Right lobe of liver (tissue), 6 donors: ENCODE results near the gene CRYAB. TPM values are rescaled to one million over a fixed set of nuclear protein-coding genes. Genes with fewer than 3 reads are reported as not detected.

Source experiments
- ATAC-seq, 4 donors: fragments of 200-7000 bp; cut with Tn5 transposase; one replicate each; pipeline ENCODE4 v1.9.1; 2020; ENCODE audit warnings: mild to moderate bottlenecking in 4 of 4, moderate library complexity in 4 of 4
- DNase-seq, 3 donors: peaks; one replicate each; pipeline ENCODE4 v3.0.0-alpha.2; 2020
- H3K27ac ChIP-seq, 3 donors: fragments of 200-600 bp; one replicate each; pipeline ENCODE4 v1.8.0; 2022
- H3K27me3 ChIP-seq, 2 donors: fragments of 200-600 bp; one replicate each; pipeline ENCODE4 v1.8.0; 2022
- H3K36me3 ChIP-seq, 4 donors: fragments of 200-600 bp; sonication (generic) in 1 of 4; one replicate each; pipeline versions ENCODE4 v1.5.1 to v1.8.0; 2017 to 2022; ENCODE audit warnings: control low read depth in 1 of 4
- H3K4me1 ChIP-seq, 4 donors: fragments of 200-600 bp; sonication (generic) in 1 of 4; one replicate each; pipeline versions ENCODE4 v1.5.1 to v1.8.0; 2017 to 2022; ENCODE audit warnings: control low read depth in 1 of 4
- H3K4me3 ChIP-seq, 3 donors: fragments of 200-600 bp; one replicate each; pipeline ENCODE4 v1.8.0; 2022
- H3K9me3 ChIP-seq, 4 donors: fragments of 200-600 bp; sonication (generic) in 1 of 4; one replicate each; pipeline versions ENCODE4 v1.5.1 to v1.8.0; 2017 to 2022; ENCODE audit warnings: control low read depth in 1 of 4
- POLR2A ChIP-seq: fragments of 450-650 bp; IDR thresholded peaks from one replicate; pipeline ENCODE4 v1.6.1; 2017; ENCODE audit warnings: antibody characterized with exemption, mild to moderate bottlenecking
- WGBS: methylation state at CpG from one replicate; pipeline ENCODE4 v1.1.6; 2018; ENCODE audit warnings: low coverage, low lambda C conversion rate; ENCODE audit not compliant: insufficient coverage; ENCODE audit errors: missing lambda C conversion rate; 5-methylcytosine and 5-hydroxymethylcytosine counted together
- intact Hi-C, 2 donors: fragments of 100-400 bp; cut with DNase I; formaldehyde crosslinking; loops; one replicate each; pipeline versions ENCODE4 v1.11.2 to v1.14.1; 2022
- total RNA-seq, 6 experiments: library from RNA; depleted of rRNA in 2 of 6; stranded (reverse); fragments of >200 nt in 2 of 6; fragmentation: NEBNext Ultra II Directional in 3 of 6; extraction: Animal tissue kit (Norgen Biotek cat#: 25700) in 3 of 6; gene quantifications; one replicate each; pipeline versions ENCODE4 v1.1.0 to v1.2.4, GENCODE V29; 2016 to 2023
- TF ChIP-seq, protein P1 (sequence below), 4 donors: fragments of 200-600 bp in 3 of 4; fragments of 450-650 bp in 1 of 4; IDR thresholded peaks; one replicate each; pipeline versions ENCODE4 v1.5.1 to v1.8.0; 2016 to 2022; ENCODE audit warnings: antibody characterized with exemption in 4 of 4, mild to moderate bottlenecking in 2 of 4
- donor health status: DM: no; HTN: yes; CAD: no.
- donor health status: DM: no; HTN: no; CAD: no.
- donor health status: DM: no; HTN: no; CAD: no.
- donor health status: DM: no; HTN: yes; CAD: no.
- donor health status: DM: no; HTN: yes; CAD: no.

CRYAB gene
- total RNA-seq, 6 experiments from 2014 or later: 3.6 to 10.5 (median 6.7) TPM

DNA sequence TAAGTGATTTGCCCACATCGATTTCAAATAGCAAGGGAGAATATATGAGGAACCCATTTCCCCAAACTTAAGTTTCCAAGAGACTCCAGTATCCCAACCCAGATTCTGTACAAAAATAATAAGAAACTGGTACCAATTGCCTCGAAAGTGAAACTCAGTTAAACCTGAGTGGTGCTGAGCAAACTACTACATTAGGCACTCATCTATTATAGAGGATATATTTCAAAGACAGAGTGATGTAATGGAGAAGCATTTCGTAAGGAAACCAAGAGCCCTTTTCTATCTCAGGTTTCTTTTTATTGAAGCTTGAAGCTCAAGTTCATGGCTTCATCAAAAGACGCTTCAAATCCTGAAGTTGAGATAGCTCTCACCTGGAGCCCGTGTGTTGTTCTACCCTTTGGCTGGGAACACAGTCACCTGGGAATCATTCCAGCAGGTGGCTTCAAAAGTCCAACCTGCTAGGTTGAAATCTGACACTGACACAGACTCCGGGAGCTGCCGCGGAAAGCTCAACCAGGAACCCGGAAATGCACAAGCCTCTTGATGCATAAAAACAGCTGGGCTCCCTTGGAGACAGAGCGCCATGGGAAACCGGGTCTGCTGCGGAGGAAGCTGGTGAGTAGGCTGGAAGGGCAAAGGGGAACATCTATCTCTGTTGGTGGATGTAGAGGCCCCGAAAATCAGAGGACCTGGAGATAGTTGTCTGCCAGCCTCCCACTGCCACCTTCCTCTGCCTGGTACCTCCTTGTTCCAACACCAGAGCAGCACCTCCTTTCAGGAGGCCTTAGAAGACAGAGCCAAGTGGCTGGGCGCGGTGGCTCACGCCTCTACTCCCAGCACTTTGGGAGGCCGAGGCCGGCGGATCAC is 7.1 kb upstream of the CRYAB start, which contains the start of gene C11orf52:
C11orf52 (plus strand) TSS at position 524 of the 867 bp plus-strand sequence; CDS start at position 584, 60 bp downstream.
- no peaks in the 10 kb centered on the region for H3K36me3 ChIP-seq
- H3K9me3 ChIP-seq: no peaks in the 10 kb centered on the region
- H3K4me3 ChIP-seq: peak within 1 kb of the TSS; percentile 30 to 58 (median 50)
- ATAC-seq (peak; percentile 86 to 94 (median 92)), DNase-seq (peak; percentile 76 to 92 (median 82))
- peak; percentile 61 for TF ChIP-seq POLR2A
- TF ChIP-seq, protein P1, sequence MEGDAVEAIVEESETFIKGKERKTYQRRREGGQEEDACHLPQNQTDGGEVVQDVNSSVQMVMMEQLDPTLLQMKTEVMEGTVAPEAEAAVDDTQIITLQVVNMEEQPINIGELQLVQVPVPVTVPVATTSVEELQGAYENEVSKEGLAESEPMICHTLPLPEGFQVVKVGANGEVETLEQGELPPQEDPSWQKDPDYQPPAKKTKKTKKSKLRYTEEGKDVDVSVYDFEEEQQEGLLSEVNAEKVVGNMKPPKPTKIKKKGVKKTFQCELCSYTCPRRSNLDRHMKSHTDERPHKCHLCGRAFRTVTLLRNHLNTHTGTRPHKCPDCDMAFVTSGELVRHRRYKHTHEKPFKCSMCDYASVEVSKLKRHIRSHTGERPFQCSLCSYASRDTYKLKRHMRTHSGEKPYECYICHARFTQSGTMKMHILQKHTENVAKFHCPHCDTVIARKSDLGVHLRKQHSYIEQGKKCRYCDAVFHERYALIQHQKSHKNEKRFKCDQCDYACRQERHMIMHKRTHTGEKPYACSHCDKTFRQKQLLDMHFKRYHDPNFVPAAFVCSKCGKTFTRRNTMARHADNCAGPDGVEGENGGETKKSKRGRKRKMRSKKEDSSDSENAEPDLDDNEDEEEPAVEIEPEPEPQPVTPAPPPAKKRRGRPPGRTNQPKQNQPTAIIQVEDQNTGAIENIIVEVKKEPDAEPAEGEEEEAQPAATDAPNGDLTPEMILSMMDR (IDR thresholded peaks at IDR 0.05): peak in 1 of 4 donors; percentile 14
- WGBS: 29% methylated on average over 19 of the region's 19 CpGs
- H3K4me1 ChIP-seq: peaks cover 0 to 31% (median 5%) of the 10 kb centered on the region in 4 donors
- H3K27ac ChIP-seq: peak within 1 kb of the TSS; percentile 61 to 89 (median 75)
- intact Hi-C loops: no loop called here
- no peaks in the 10 kb centered on the region for H3K27me3 ChIP-seq

DNA sequence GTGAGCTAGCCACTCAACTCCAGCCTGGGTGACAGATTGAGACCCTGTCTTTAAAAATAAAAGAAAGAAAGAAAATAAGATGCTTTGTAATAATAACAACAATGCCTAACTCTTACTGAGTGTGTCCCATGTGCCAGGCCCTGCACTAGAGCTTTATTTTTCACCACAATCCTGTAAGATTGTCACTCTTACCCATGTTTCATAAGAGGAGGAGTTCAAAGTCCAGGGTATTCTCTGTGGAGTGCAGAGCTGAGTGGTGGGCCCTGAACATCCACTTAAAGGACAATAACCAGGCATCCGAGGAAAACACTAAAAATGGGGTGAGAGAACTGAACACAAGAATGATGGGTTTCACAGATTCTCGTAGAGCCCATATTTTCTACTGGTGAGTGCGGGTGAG is 6.2 kb upstream of the CRYAB start:
- no peak for ATAC-seq
- Histone ChIP-seq H3K9me3 (no peaks in the 10 kb centered on the region), H3K36me3 (no peaks in the 10 kb centered on the region), H3K27ac (peak overlapping the region in 2 of 3 donors; percentile 61 to 89), H3K4me3 (no peak overlapping the region), H3K27me3 (no peaks in the 10 kb centered on the region), H3K4me1 (peaks cover 0 to 23% (median 3%) of the 10 kb centered on the region in 4 donors)
- no peak for DNase-seq
- 82% methylated on average over 3 of the region's 3 CpGs for WGBS
- TF ChIP-seq, protein P1 (IDR thresholded peaks at IDR 0.05): no peak
- no peak for TF ChIP-seq POLR2A
- intact Hi-C loops: no loop called here

DNA sequence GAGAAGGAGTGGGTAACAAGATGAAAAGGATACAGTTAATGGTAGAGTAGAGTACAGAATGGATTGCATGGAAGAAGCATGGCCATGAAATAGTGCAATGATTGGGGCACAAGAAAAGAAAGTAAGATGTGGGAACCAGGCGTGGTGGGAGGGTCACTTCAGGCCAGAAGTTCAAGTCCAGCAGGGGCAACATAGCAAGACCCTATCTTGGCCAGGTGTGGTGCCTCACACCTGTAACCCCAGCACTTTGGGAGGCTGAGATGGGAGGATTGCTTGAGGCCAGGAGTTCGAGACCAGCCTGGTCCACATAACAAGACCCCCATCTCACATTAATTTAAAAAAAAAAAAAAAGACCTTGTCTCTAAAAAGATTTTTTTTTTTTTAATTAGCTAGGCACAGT is 5.7 kb upstream of the CRYAB start:
- Histone ChIP-seq H3K4me1 (peaks cover 0 to 18% (median 2%) of the 10 kb centered on the region in 4 donors), H3K36me3 (no peaks in the 10 kb centered on the region), H3K27ac (peak overlapping the region in 2 of 3 donors; percentile 61 to 89), H3K27me3 (no peaks in the 10 kb centered on the region), H3K9me3 (no peaks in the 10 kb centered on the region), H3K4me3 (no peak overlapping the region)
- TF ChIP-seq POLR2A: no peak
- TF ChIP-seq, protein P1 (IDR thresholded peaks at IDR 0.05): no peak
- ATAC-seq (no peak), DNase-seq (no peak)
- 93% methylated on average over 2 of the region's 2 CpGs for whole genome bisulfite sequencing
- intact Hi-C loops: no loop called here

DNA sequence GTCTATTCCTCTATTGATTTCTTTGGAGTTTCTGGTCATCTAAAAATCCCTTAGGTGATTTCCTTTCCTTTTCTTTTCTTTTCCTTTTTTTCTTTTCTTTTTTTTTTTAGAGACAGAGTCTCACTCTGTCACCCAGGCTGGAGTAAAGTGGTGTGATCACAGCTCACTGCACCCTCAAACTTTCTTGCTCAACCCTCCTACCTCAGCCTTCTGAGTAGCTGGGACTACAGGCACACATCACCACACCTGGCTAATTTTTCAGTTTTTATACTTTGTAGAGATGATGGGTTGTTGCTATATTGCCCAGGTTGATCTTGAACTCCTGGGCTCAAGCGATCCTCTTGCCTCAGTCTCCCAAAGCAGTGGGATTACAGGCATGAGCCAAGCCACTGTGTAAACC is 5.2 kb upstream of the CRYAB start:
- Histone ChIP-seq H3K9me3 (no peaks in the 10 kb centered on the region), H3K36me3 (no peaks in the 10 kb centered on the region), H3K4me1 (peaks cover 0 to 16% (median 2%) of the 10 kb centered on the region in 4 donors), H3K27ac (no peak overlapping the region), H3K27me3 (no peaks in the 10 kb centered on the region), H3K4me3 (no peak overlapping the region)
- intact Hi-C loops: no loop called here
- 100% methylated on average over 1 of the region's 1 CpG for WGBS
- DNase-seq: no peak
- ATAC-seq: no peak
- no peak for TF ChIP-seq POLR2A
- TF ChIP-seq, protein P1 (IDR thresholded peaks at IDR 0.05): no peak
